SU-DHL-6 (cell line): ENCODE data around the gene PPP2R2B.

Experiments used
- CTCF ChIP-seq: fragments of 200-600 bp; sonication (generic); IDR thresholded peaks from one replicate; pipeline ENCODE4 v1.5.1; 2017; ENCODE audit warnings: antibody characterized with exemption, mild to moderate bottlenecking, low read length, moderate library complexity; ENCODE audit not compliant: insufficient read depth, poor library complexity, severe bottlenecking
- EZH2phosphoT487 ChIP-seq: fragments of 200-600 bp; sonication (generic), shearing (Covaris generic); conservative IDR thresholded peaks from 2 replicates; pipeline ENCODE4 v1.6.1; 2018; ENCODE audit warnings: mild to moderate bottlenecking, antibody characterized with exemption, low read length, moderate library complexity, mixed read lengths

DNA sequence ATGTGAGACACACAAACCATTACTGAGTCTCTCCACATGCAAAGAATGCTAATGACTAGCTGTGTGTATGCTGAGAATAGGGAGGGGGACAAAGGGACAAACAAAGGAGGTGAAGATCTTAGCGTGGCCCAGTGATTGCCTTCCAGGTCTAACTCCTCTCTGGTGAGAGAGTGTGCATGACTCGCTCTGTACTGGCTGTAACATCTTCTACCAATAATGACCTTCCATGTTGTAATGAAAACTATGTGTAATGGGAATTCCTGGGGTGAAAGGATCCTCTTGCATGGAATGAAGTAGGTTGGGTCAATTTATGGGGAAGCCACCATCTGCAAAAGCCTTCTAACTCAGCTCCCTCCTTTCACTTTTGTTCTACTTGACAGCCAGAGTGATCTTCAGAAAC is 338.1 kb downstream of the PPP2R2B start:
- TF ChIP-seq CTCF (no peak), EZH2phosphoT487 (no peak)
